ENCODE measurements around the gene ATP8B4.

DNA sequence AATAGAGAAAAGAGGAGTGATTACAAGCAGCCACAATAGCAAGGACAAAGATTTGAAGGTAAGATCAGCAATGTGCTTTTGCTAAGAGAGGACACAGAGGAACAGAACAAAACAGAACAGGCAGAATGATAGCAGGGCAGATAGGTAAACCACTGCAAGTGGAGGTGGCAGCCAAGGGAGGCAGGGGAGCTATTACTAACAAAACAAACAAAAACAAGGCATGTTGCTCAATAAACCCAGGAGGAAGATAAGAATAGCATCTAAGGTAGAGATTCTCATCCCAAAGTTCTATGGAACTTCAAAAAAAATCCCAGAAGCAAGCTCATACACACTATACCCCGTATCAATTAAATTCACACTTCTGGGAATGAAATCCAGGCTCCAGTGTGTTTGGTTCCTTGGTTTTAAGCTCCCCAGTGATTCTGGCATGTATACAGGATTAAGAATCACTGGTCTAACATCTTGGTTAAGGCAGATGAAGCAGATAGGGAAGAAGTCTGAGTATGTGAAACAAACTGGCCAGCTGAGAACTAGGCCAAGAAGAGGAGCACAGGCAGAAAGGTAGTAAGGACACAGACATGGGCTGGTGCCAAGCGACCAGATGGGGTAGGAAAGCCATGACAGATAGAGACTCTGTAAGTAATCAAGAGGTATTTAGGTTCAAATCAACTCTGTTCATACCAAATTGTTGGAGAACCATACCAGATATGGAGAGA, 309.0 kb downstream of the ATP8B4 start:
- TF ChIP-seq POLR2A (IDR thresholded peaks at IDR 0.05; ENCODE audit: low read depth, low read length) (no peak), POLR2AphosphoS5 (IDR thresholded peaks at IDR 0.05; ENCODE audit: low read depth, low read length) (no peak), SPI1 (IDR thresholded peaks at IDR 0.05; ENCODE audit: low read depth, low read length) (no peak), PAX5 (IDR thresholded peaks at IDR 0.05; ENCODE audit: insufficient read depth, low read length, severe bottlenecking) (no peak), TAF1 (IDR thresholded peaks at IDR 0.05; ENCODE audit: low read depth, low read length) (no peak), POU2F2 (IDR thresholded peaks at IDR 0.05; ENCODE audit: low read depth, low read length) (no peak)
